HEK293 (cell line): Measurements from ENCODE around the gene NDRG3.

ENCODE experiments used
- CTCF ChIP-seq: fragments of 450-650 bp; formaldehyde crosslinking; IDR thresholded peaks from 2 replicates; pipeline ENCODE4 v1.5.1; 2016; ENCODE audit warnings: missing biosample characterization, missing genetic modification characterization
- REST ChIP-seq: fragments of 450-650 bp; formaldehyde crosslinking; IDR thresholded peaks from 2 replicates; pipeline ENCODE4 v1.5.1; 2016; ENCODE audit warnings: missing biosample characterization, missing genetic modification characterization
- YY1 ChIP-seq: fragments of 450-650 bp; formaldehyde crosslinking; IDR thresholded peaks from 2 replicates; pipeline ENCODE4 v1.5.1; 2018; ENCODE audit warnings: missing biosample characterization, missing genetic modification characterization
- ZBTB8A ChIP-seq: fragments of 450-650 bp; formaldehyde crosslinking; IDR thresholded peaks from 2 replicates; pipeline ENCODE4 v1.5.1; 2016; ENCODE audit warnings: missing biosample characterization, missing genetic modification characterization
- ZNF274 ChIP-seq, 2 experiments: fragments of 200-500 bp in 1 of 2; fragments of 450-650 bp in 1 of 2; sonication (Bioruptor generic) in 1 of 2; formaldehyde crosslinking in 1 of 2; IDR thresholded peaks; 2 replicates each; pipeline versions ENCODE4 v1.5.1 to v1.6.1; 2014 to 2016; ENCODE audit warnings: borderline replicate concordance in 1 of 2, inconsistent platforms in 1 of 2, low read length in 1 of 2, missing biosample characterization in 1 of 2, missing genetic modification characterization in 1 of 2
- ZNF549 ChIP-seq: fragments of 450-650 bp; IDR thresholded peaks from 2 replicates; pipeline ENCODE4 v1.5.1; 2018; ENCODE audit warnings: missing biosample characterization, missing genetic modification characterization, mild to moderate bottlenecking, inconsistent platforms, moderate library complexity
- TF ChIP-seq, protein P1 (sequence below): fragments of 450-650 bp; formaldehyde crosslinking; conservative IDR thresholded peaks from 2 replicates; pipeline ENCODE4 v1.5.1; 2016; ENCODE audit warnings: low read depth, missing biosample characterization, missing genetic modification characterization
- TF ChIP-seq, protein P2 (sequence below): fragments of 450-650 bp; formaldehyde crosslinking; conservative IDR thresholded peaks from 2 replicates; pipeline ENCODE4 v1.5.1; 2016; ENCODE audit warnings: low read depth, missing biosample characterization, missing genetic modification characterization

GRCh38 chr20:36644706-36645095 lies 101.2 kb downstream of the NDRG3 start:
- TF ChIP-seq, protein P1, sequence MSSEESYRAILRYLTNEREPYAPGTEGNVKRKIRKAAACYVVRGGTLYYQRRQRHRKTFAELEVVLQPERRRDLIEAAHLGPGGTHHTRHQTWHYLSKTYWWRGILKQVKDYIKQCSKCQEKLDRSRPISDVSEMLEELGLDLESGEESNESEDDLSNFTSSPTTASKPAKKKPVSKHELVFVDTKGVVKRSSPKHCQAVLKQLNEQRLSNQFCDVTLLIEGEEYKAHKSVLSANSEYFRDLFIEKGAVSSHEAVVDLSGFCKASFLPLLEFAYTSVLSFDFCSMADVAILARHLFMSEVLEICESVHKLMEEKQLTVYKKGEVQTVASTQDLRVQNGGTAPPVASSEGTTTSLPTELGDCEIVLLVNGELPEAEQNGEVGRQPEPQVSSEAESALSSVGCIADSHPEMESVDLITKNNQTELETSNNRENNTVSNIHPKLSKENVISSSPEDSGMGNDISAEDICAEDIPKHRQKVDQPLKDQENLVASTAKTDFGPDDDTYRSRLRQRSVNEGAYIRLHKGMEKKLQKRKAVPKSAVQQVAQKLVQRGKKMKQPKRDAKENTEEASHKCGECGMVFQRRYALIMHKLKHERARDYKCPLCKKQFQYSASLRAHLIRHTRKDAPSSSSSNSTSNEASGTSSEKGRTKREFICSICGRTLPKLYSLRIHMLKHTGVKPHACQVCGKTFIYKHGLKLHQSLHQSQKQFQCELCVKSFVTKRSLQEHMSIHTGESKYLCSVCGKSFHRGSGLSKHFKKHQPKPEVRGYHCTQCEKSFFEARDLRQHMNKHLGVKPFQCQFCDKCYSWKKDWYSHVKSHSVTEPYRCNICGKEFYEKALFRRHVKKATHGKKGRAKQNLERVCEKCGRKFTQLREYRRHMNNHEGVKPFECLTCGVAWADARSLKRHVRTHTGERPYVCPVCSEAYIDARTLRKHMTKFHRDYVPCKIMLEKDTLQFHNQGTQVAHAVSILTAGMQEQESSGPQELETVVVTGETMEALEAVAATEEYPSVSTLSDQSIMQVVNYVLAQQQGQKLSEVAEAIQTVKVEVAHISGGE = no peak
- no peak for TF ChIP-seq ZNF274 (IDR thresholded peaks at IDR 0.05; ENCODE audit: low read length)
- TF ChIP-seq ZNF274 (tag by site-specific recombination; IDR thresholded peaks at IDR 0.05; ENCODE audit: borderline replicate concordance) = no peak
- no peak for TF ChIP-seq ZBTB8A
- no peak for TF ChIP-seq YY1 (tag by site-specific recombination)
- TF ChIP-seq CTCF = no peak
- no peak for TF ChIP-seq ZNF549 (tag by site-specific recombination)
- TF ChIP-seq, protein P2, sequence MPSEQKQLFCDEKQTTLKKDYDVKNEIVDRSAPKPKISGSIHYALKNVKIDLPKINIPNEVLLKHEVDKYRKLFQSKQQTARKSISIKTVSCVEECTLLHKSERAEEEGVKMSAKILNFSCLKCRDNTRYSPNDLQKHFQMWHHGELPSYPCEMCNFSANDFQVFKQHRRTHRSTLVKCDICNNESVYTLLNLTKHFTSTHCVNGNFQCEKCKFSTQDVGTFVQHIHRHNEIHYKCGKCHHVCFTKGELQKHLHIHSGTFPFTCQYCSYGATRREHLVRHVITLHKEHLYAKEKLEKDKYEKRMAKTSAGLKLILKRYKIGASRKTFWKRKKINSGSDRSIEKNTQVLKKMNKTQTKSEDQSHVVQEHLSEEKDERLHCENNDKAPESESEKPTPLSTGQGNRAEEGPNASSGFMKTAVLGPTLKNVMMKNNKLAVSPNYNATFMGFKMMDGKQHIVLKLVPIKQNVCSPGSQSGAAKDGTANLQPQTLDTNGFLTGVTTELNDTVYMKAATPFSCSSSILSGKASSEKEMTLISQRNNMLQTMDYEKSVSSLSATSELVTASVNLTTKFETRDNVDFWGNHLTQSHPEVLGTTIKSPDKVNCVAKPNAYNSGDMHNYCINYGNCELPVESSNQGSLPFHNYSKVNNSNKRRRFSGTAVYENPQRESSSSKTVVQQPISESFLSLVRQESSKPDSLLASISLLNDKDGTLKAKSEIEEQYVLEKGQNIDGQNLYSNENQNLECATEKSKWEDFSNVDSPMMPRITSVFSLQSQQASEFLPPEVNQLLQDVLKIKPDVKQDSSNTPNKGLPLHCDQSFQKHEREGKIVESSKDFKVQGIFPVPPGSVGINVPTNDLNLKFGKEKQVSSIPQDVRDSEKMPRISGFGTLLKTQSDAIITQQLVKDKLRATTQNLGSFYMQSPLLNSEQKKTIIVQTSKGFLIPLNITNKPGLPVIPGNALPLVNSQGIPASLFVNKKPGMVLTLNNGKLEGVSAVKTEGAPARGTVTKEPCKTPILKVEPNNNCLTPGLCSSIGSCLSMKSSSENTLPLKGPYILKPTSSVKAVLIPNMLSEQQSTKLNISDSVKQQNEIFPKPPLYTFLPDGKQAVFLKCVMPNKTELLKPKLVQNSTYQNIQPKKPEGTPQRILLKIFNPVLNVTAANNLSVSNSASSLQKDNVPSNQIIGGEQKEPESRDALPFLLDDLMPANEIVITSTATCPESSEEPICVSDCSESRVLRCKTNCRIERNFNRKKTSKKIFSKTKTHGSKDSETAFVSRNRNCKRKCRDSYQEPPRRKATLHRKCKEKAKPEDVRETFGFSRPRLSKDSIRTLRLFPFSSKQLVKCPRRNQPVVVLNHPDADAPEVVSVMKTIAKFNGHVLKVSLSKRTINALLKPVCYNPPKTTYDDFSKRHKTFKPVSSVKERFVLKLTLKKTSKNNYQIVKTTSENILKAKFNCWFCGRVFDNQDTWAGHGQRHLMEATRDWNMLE = no peak
- TF ChIP-seq REST (tag by site-specific recombination) = no peak
